HepG2 (cell line): ENCODE measurements around the gene SLC41A1. TPM values are rescaled to one million over a fixed set of nuclear protein-coding genes. Genes with fewer than 3 reads are reported as not detected.

Source experiments
- AGO1 ChIP-seq: fragments of 200-400 bp; formaldehyde crosslinking; IDR thresholded peaks from 2 replicates; pipeline ENCODE4 v1.6.1; 2017; ENCODE audit warnings: mild to moderate bottlenecking, low read depth, low read length, moderate library complexity; ENCODE audit not compliant: poor library complexity, severe bottlenecking
- CAMTA2 ChIP-seq: sonication (generic); formaldehyde crosslinking; IDR thresholded peaks from 2 replicates; pipeline ENCODE4 v1.4.0; 2020; ENCODE audit warnings: mild to moderate bottlenecking, missing genetic modification reagents, borderline replicate concordance
- FOXA1 ChIP-seq, 2 experiments: fragments of 450-650 bp in 1 of 2; sonication (generic) in 1 of 2; formaldehyde crosslinking in 1 of 2; IDR thresholded peaks; 2 replicates each; pipeline versions ENCODE4 v1.4.0 to v1.6.1; 2016 to 2020; ENCODE audit warnings: missing genetic modification reagents in 1 of 2
- HMG20A ChIP-seq: IDR thresholded peaks from 2 replicates; pipeline ENCODE4 v1.6.1; 2016; ENCODE audit warnings: borderline replicate concordance
- HNF1B ChIP-seq: sonication (generic); formaldehyde crosslinking; IDR thresholded peaks from 2 replicates; pipeline ENCODE4 v1.5.1; 2020; ENCODE audit warnings: mild to moderate bottlenecking, moderate library complexity, missing genetic modification reagents
- HOXA5 ChIP-seq: sonication (generic); formaldehyde crosslinking; IDR thresholded peaks from 2 replicates; pipeline ENCODE4 v1.4.0; 2020; ENCODE audit warnings: missing genetic modification reagents
- IRX3 ChIP-seq: sonication (generic); formaldehyde crosslinking; IDR thresholded peaks from 2 replicates; pipeline ENCODE4 v1.8.1; 2023; ENCODE audit warnings: mild to moderate bottlenecking, low read depth, missing genetic modification reagents, borderline replicate concordance
- JUND ChIP-seq: sonication (generic); formaldehyde crosslinking; IDR thresholded peaks from 2 replicates; pipeline ENCODE4 v1.8.0; 2022; ENCODE audit warnings: mild to moderate bottlenecking, missing genetic modification reagents
- KAT8 ChIP-seq: IDR thresholded peaks from 2 replicates; pipeline ENCODE4 v1.6.1; 2016; ENCODE audit warnings: missing genetic modification reagents, missing compliant biosample characterization
- NR2F6 ChIP-seq, 2 experiments: IDR thresholded peaks; 2 replicates each; pipeline ENCODE4 v1.6.1; 2016; ENCODE audit warnings: antibody characterized with exemption in 1 of 2, mild to moderate bottlenecking in 1 of 2
- PAF1 ChIP-seq: IDR thresholded peaks from 2 replicates; pipeline ENCODE4 v1.6.1; 2016; ENCODE audit warnings: missing genetic modification reagents, missing compliant biosample characterization
- RFXANK ChIP-seq: IDR thresholded peaks from 2 replicates; pipeline ENCODE4 v1.6.1; 2016
- SIN3A ChIP-seq: IDR thresholded peaks from 2 replicates; pipeline ENCODE4 v1.6.1; 2011; ENCODE audit warnings: low read depth, mild to moderate bottlenecking, control low read depth, low read length, borderline replicate concordance
- SIX1 ChIP-seq: sonication (generic); formaldehyde crosslinking; IDR thresholded peaks from 2 replicates; pipeline ENCODE4 v1.4.0; 2020; ENCODE audit warnings: missing genetic modification reagents, borderline replicate concordance
- SP1 ChIP-seq, 2 experiments: fragments of 450-650 bp in 1 of 2; sonication (generic) in 1 of 2; formaldehyde crosslinking in 1 of 2; IDR thresholded peaks; 2 replicates each; pipeline versions ENCODE4 v1.4.0 to v1.6.1; 2016 to 2020; ENCODE audit warnings: missing genetic modification reagents in 1 of 2
- THAP9 ChIP-seq: sonication (generic); formaldehyde crosslinking; IDR thresholded peaks from 2 replicates; pipeline ENCODE4; 2020; ENCODE audit warnings: missing genetic modification reagents, mild to moderate bottlenecking, borderline replicate concordance
- ZBTB42 ChIP-seq: sonication (generic); formaldehyde crosslinking; IDR thresholded peaks from 2 replicates; pipeline ENCODE4 v1.5.0; 2020; ENCODE audit warnings: mild to moderate bottlenecking, missing genetic modification reagents
- ZMYM3 ChIP-seq: sonication (generic); formaldehyde crosslinking; IDR thresholded peaks from 2 replicates; pipeline ENCODE4 v1.5.1; 2020; ENCODE audit warnings: mild to moderate bottlenecking, missing genetic modification reagents
- ZNF3 ChIP-seq: IDR thresholded peaks from 2 replicates; pipeline ENCODE4 v1.7.0; 2017; ENCODE audit warnings: inconsistent platforms
- ZNF572 ChIP-seq: sonication (generic); formaldehyde crosslinking; IDR thresholded peaks from 2 replicates; pipeline ENCODE4 v1.5.1; 2020; ENCODE audit warnings: mild to moderate bottlenecking, missing genetic modification reagents
- ZNF639 ChIP-seq: conservative IDR thresholded peaks from 2 replicates; pipeline ENCODE4 v1.6.1; 2018; ENCODE audit warnings: missing genetic modification reagents
- ZNF788 ChIP-seq: sonication (generic); formaldehyde crosslinking; IDR thresholded peaks from 2 replicates; pipeline ENCODE4 v1.5.0; 2020; ENCODE audit warnings: mild to moderate bottlenecking, missing genetic modification reagents, borderline replicate concordance
- polyA plus RNA-seq, 8 experiments: library from polyadenylated mRNA; depleted of rRNA in 3 of 8; stranded (reverse) in 7 of 8; unstranded in 1 of 8; fragments of >200 nt; fragmentation: Illumina TruSeq in 4 of 8; extraction: Trizol in 4 of 8; gene quantifications; 2 replicates each; pipeline versions ENCODE4 v1.2.1 to v1.2.3, GENCODE V29; 2011 to 2016; ENCODE audit warnings: low read depth in 4 of 8, missing spikeins in 1 of 8, mixed read lengths in 1 of 8; ENCODE audit not compliant: insufficient read depth in 1 of 8
- total RNA-seq, 5 experiments: library from RNA; depleted of rRNA; stranded (reverse); fragments of >200 nt; fragmentation: Illumina TruSeq; extraction: Trizol; gene quantifications; 2 replicates each; pipeline ENCODE4 v1.2.3, GENCODE V29; 2016; ENCODE audit warnings: low read depth in 1 of 5

SLC41A1 gene
- total and polyA plus RNA-seq, 2 of the 13 experiments (the other 11 are each of a cell fraction or from before 2014, with no cell fraction given), result 2.2 to 4.6 TPM

- TF ChIP-seq THAP9 (CRISPR knock-in tag) (no peak), SP1 (IDR thresholded peaks at IDR 0.05) (no peak), SP1 (CRISPR knock-in tag; IDR thresholded peaks at IDR 0.05) (peak; percentile 79), RFXANK (no peak), CAMTA2 (CRISPR knock-in tag) (no peak), ZMYM3 (CRISPR knock-in tag) (peak; percentile 59), SIX1 (CRISPR knock-in tag) (no peak), KAT8 (CRISPR knock-in tag) (peak; percentile 60), ZNF788 (CRISPR knock-in tag) (peak; percentile 91; the same call in 1 of the 2 replicates), HOXA5 (CRISPR knock-in tag) (peak; percentile 36; the same call in 1 of the 2 replicates), HNF1B (CRISPR knock-in tag) (peak; percentile 94), NR2F6 (IDR thresholded peaks at IDR 0.05) (no peak), NR2F6 (CRISPR knock-in tag; IDR thresholded peaks at IDR 0.05) (peak; percentile 58), AGO1 (peak; percentile 80), HMG20A (peak; percentile 55; the same call in 1 of the 2 replicates), IRX3 (0 out of 2 replicates have a peak, but pooled peaks have one; percentile 25), PAF1 (no peak), ZNF3 (no peak), FOXA1 (IDR thresholded peaks at IDR 0.05) (no peak), FOXA1 (CRISPR knock-in tag; IDR thresholded peaks at IDR 0.05) (no peak), JUND (CRISPR knock-in tag) (no peak), SIN3A (peak; percentile 20; the same call in 1 of the 2 replicates), ZNF639 (CRISPR knock-in tag) (peak; percentile 83), ZNF572 (CRISPR knock-in tag) (peak; percentile 64; the same call in 1 of the 2 replicates), ZBTB42 (no peak)
These were observed 63.5 kb downstream of the SLC41A1 start (continued) for GRCh38 chr1:205749234-205750137.
